SU-DHL-6 (cell line): Measurements from ENCODE around the gene NT5C1A.

ENCODE experiments used
- CTCF ChIP-seq: fragments of 200-600 bp; sonication (generic); IDR thresholded peaks from one replicate; pipeline ENCODE4 v1.5.1; 2017; ENCODE audit warnings: antibody characterized with exemption, mild to moderate bottlenecking, low read length, moderate library complexity; ENCODE audit not compliant: insufficient read depth, poor library complexity, severe bottlenecking
- EZH2phosphoT487 ChIP-seq: fragments of 200-600 bp; sonication (generic), shearing (Covaris generic); conservative IDR thresholded peaks from 2 replicates; pipeline ENCODE4 v1.6.1; 2018; ENCODE audit warnings: mild to moderate bottlenecking, antibody characterized with exemption, low read length, moderate library complexity, mixed read lengths

- TF ChIP-seq CTCF, result no peak
- TF ChIP-seq EZH2phosphoT487, result no peak
Observed at GRCh38 chr1:39711104-39711965, 39.4 kb upstream of the NT5C1A start.
